Activated T-cell treated with anti-CD3 and anti-CD28 coated beads for 48 hours (primary cell): ENCODE data around the gene KRT33B.
"Not testable (repeated sequence)": the region's sequence is repeated elsewhere in the genome, so short reads cannot be mapped to it uniquely, and the experiment has no call there.

ENCODE experiments used
- DNase-seq: peaks from one replicate; pipeline ENCODE4 v3.0.0-alpha.2; 2020; ENCODE audit warnings: low read depth

The KRT33B gene

GRCh38 chr17:41347869-41348760 lies 21.5 kb downstream of the KRT33B start:
- DNase-seq, result no peak

GRCh38 chr17:41346421-41346820 lies 23.2 kb downstream of the KRT33B start:
- not testable (repeated sequence) for DNase-seq

GRCh38 chr17:41345992-41346391 lies 23.6 kb downstream of the KRT33B start:
- DNase-seq, result no peak

GRCh38 chr17:41343029-41343428 lies 26.6 kb downstream of the KRT33B start:
- no peak for DNase-seq

GRCh38 chr17:41340934-41341861 lies 28.4 kb downstream of the KRT33B start:
- no peak for DNase-seq

- DNase-seq, result no peak
Measured at GRCh38 chr17:41340494-41340893, 29.1 kb downstream of the KRT33B start.

- DNase-seq, result no peak
Measured at GRCh38 chr17:41339571-41340172, 29.9 kb downstream of the KRT33B start.

- no peak for DNase-seq
Measured at GRCh38 chr17:41338961-41339485, 30.6 kb downstream of the KRT33B start.

- no peak for DNase-seq
Measured at GRCh38 chr17:41335747-41336146, 33.9 kb downstream of the KRT33B start.

- DNase-seq, result no peak
Measured at GRCh38 chr17:41334385-41335305, 35.0 kb downstream of the KRT33B start.

GRCh38 chr17:41333836-41334235 lies 35.8 kb downstream of the KRT33B start:
- DNase-seq, result no peak

- no peak for DNase-seq
Measured at GRCh38 chr17:41333098-41333497, 36.5 kb downstream of the KRT33B start.

GRCh38 chr17:41332239-41332638 lies 37.4 kb downstream of the KRT33B start:
- DNase-seq, result no peak

GRCh38 chr17:41331606-41332005 lies 38.0 kb downstream of the KRT33B start:
- no peak for DNase-seq

GRCh38 chr17:41329279-41329948 lies 40.2 kb downstream of the KRT33B start:
- no peak for DNase-seq

- no peak for DNase-seq
Measured at GRCh38 chr17:41328207-41328606, 41.4 kb downstream of the KRT33B start.

- no peak for DNase-seq
Measured at GRCh38 chr17:41327411-41328120, 42.0 kb downstream of the KRT33B start.

GRCh38 chr17:41326173-41327145 lies 43.2 kb downstream of the KRT33B start:
- no peak for DNase-seq

GRCh38 chr17:41325611-41326010 lies 44.0 kb downstream of the KRT33B start:
- DNase-seq, result no peak
